Neural cell (in vitro differentiated cells): Measurements from ENCODE around the gene KIAA1549. TPM values are rescaled to one million over a fixed set of nuclear protein-coding genes. Genes with fewer than 3 reads are reported as not detected.
A peak's percentile ranks its signal among the peaks of the same experiment; 100 is the strongest.

Experiments used
- H2AFZ ChIP-seq: fragments of 200-600, 300-800 bp; sonication (generic), shearing (Covaris generic); 2 replicates; pipeline ENCODE4 v1.6.0; 2014; ENCODE audit warnings: low read depth, mild to moderate bottlenecking, antibody characterized with exemption, low read length, moderate library complexity
- H3F3A ChIP-seq: fragments of 200-600 bp; shearing (Covaris generic); 2 replicates; pipeline ENCODE4 v1.6.1; 2016; ENCODE audit warnings: mild to moderate bottlenecking, moderate library complexity, mixed read lengths, antibody characterized with exemption, low read length; ENCODE audit not compliant: insufficient read depth, poor library complexity, severe bottlenecking
- H3K27ac ChIP-seq: fragments of 200-600, 300-800 bp; sonication (generic), shearing (Covaris generic); 2 replicates; pipeline ENCODE4 v1.5.1; 2014; ENCODE audit warnings: mild to moderate bottlenecking, low read length, moderate library complexity
- H3K27me3 ChIP-seq: fragments of 300-800, 200-600 bp; sonication (generic), shearing (Covaris generic); 2 replicates; pipeline ENCODE4 v1.6.0; 2014; ENCODE audit warnings: mild to moderate bottlenecking, low read depth, low read length, moderate library complexity; ENCODE audit not compliant: insufficient read depth
- H3K36me3 ChIP-seq: fragments of 300-800, 200-600 bp; sonication (generic), shearing (Covaris generic); 2 replicates; pipeline ENCODE4 v1.5.1; 2014; ENCODE audit warnings: mild to moderate bottlenecking, antibody characterized with exemption, low read length, moderate library complexity; ENCODE audit not compliant: insufficient read depth
- H3K4me2 ChIP-seq: fragments of 300-800, 200-600 bp; sonication (generic), shearing (Covaris generic); 2 replicates; pipeline ENCODE4 v1.6.0; 2014; ENCODE audit warnings: mild to moderate bottlenecking, low read length
- H3K4me3 ChIP-seq: fragments of 300-800, 200-600 bp; sonication (generic), shearing (Covaris generic); 2 replicates; pipeline ENCODE4 v1.5.1; 2014; ENCODE audit warnings: mild to moderate bottlenecking, low read length, moderate library complexity
- H3K79me2 ChIP-seq: fragments of 200-600 bp; shearing (Covaris generic); replicated peaks from 2 replicates; pipeline ENCODE4 v1.6.0; 2014; ENCODE audit warnings: mild to moderate bottlenecking, low read length, moderate library complexity; ENCODE audit not compliant: insufficient read depth
- H3K9ac ChIP-seq: fragments of 300-800, 200-600 bp; sonication (generic), shearing (Covaris generic); 2 replicates; pipeline ENCODE4 v1.6.1; 2016; ENCODE audit warnings: mild to moderate bottlenecking, low read length, mixed read lengths
- H3K9me2 ChIP-seq: fragments of 200-600 bp; shearing (Covaris generic); 2 replicates; pipeline ENCODE4 v1.6.1; 2016; ENCODE audit warnings: mild to moderate bottlenecking, low read length, mixed read lengths; ENCODE audit not compliant: insufficient read depth
- H3K9me3 ChIP-seq: fragments of 200-600, 300-800 bp; sonication (generic), shearing (Covaris generic); 2 replicates; pipeline ENCODE4 v1.6.1; 2016; ENCODE audit warnings: mild to moderate bottlenecking, mixed run types, low read length, moderate library complexity, mixed read lengths
- H4K20me1 ChIP-seq: fragments of 200-600 bp; shearing (Covaris generic); 2 replicates; pipeline ENCODE4 v1.6.1; 2016; ENCODE audit warnings: mild to moderate bottlenecking, mixed run types; ENCODE audit not compliant: insufficient read depth
- EP300 ChIP-seq: fragments of 450-650 bp; conservative IDR thresholded peaks from 2 replicates; pipeline ENCODE4 v1.6.1; 2014; ENCODE audit warnings: antibody characterized with exemption, mild to moderate bottlenecking, moderate library complexity; ENCODE audit not compliant: poor library complexity, severe bottlenecking
- EZH2 ChIP-seq: fragments of 200-600, 300-800 bp; shearing (Covaris generic), sonication (generic); IDR thresholded peaks from 2 replicates; pipeline ENCODE4 v1.6.1; 2014; ENCODE audit warnings: antibody characterized with exemption, low read length, borderline replicate concordance, mild to moderate bottlenecking; ENCODE audit not compliant: insufficient read depth, poor library complexity, severe bottlenecking
- MXI1 ChIP-seq: fragments of 450-650 bp; conservative IDR thresholded peaks from 2 replicates; pipeline ENCODE4 v1.6.1; 2014; ENCODE audit warnings: antibody characterized with exemption, mild to moderate bottlenecking; ENCODE audit not compliant: poor library complexity, severe bottlenecking
- POLR2AphosphoS5 ChIP-seq: IDR thresholded peaks from 2 replicates; pipeline ENCODE4 v1.6.1; 2012
- RAD21 ChIP-seq: fragments of 450-650 bp; conservative IDR thresholded peaks from 2 replicates; pipeline ENCODE4 v1.6.1; 2014; ENCODE audit warnings: antibody characterized with exemption, mild to moderate bottlenecking, moderate library complexity
- SMC3 ChIP-seq: fragments of 450-650 bp; conservative IDR thresholded peaks from 2 replicates; pipeline ENCODE4 v1.6.1; 2014; ENCODE audit warnings: antibody characterized with exemption, mild to moderate bottlenecking, moderate library complexity; ENCODE audit not compliant: poor library complexity
- TAF1 ChIP-seq: IDR thresholded peaks from 2 replicates; pipeline ENCODE4 v1.6.1; 2012; ENCODE audit warnings: low read depth
- polyA plus RNA-seq: library from polyadenylated mRNA; depleted of rRNA; stranded (reverse); fragments of >200 nt; gene quantifications from 2 replicates; pipeline ENCODE4 v1.2.3, GENCODE V29; 2014
- TF ChIP-seq, protein P1 (sequence below): IDR thresholded peaks from 2 replicates; pipeline ENCODE4 v1.6.1; 2012; ENCODE audit warnings: borderline replicate concordance
- TF ChIP-seq, protein P2 (sequence below): fragments of 450-650 bp; IDR thresholded peaks from 2 replicates; pipeline ENCODE4 v1.5.1; 2014; ENCODE audit warnings: antibody characterized with exemption, mild to moderate bottlenecking, moderate library complexity; ENCODE audit not compliant: poor library complexity, severe bottlenecking

Gene KIAA1549
- polyA plus RNA-seq, 1 donor from 2014 or later = 14.1 TPM

DNA sequence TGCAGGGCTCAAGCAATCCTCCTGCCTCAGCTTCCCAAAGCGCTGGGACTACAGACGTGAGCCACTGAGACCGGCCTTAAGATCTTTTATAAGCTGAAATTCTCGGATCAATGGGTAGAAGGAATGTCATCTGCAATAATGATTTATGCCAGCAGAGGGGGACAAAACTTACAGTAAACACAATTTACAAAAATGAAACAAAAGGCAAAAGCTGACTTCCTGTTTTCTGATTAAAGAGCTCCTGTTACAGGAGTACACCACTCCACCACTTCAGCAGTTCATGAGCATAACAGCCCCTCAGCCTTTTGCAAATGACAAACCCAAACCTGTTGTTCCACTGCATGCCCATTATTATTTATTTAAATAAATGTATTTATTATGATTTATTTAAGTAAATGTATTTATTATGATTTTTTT, 94.7 kb downstream of the KIAA1549 start:
- Histone ChIP-seq H4K20me1 (no peaks in the 10 kb centered on the region), H3K27ac (no peak overlapping the region), H3K27me3 (no peaks in the 10 kb centered on the region), H2AFZ (no peak overlapping the region), H3F3A (no peaks in the 10 kb centered on the region), H3K9me3 (no peaks in the 10 kb centered on the region), H3K79me2 (no peaks in the 10 kb centered on the region), H3K36me3 (no peaks in the 10 kb centered on the region), H3K9ac (no peak overlapping the region), H3K4me3 (no peak overlapping the region), H3K4me2 (no peak overlapping the region), H3K9me2 (no peaks in the 10 kb centered on the region)
- TF ChIP-seq TAF1 (no peak), EP300 (no peak), EZH2 (no peak), POLR2AphosphoS5 (no peak), MXI1 (no peak), RAD21 (peak; percentile 56), SMC3 (peak; percentile 68)
- TF ChIP-seq, protein P1, sequence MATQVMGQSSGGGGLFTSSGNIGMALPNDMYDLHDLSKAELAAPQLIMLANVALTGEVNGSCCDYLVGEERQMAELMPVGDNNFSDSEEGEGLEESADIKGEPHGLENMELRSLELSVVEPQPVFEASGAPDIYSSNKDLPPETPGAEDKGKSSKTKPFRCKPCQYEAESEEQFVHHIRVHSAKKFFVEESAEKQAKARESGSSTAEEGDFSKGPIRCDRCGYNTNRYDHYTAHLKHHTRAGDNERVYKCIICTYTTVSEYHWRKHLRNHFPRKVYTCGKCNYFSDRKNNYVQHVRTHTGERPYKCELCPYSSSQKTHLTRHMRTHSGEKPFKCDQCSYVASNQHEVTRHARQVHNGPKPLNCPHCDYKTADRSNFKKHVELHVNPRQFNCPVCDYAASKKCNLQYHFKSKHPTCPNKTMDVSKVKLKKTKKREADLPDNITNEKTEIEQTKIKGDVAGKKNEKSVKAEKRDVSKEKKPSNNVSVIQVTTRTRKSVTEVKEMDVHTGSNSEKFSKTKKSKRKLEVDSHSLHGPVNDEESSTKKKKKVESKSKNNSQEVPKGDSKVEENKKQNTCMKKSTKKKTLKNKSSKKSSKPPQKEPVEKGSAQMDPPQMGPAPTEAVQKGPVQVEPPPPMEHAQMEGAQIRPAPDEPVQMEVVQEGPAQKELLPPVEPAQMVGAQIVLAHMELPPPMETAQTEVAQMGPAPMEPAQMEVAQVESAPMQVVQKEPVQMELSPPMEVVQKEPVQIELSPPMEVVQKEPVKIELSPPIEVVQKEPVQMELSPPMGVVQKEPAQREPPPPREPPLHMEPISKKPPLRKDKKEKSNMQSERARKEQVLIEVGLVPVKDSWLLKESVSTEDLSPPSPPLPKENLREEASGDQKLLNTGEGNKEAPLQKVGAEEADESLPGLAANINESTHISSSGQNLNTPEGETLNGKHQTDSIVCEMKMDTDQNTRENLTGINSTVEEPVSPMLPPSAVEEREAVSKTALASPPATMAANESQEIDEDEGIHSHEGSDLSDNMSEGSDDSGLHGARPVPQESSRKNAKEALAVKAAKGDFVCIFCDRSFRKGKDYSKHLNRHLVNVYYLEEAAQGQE = no peak
- TF ChIP-seq, protein P2, sequence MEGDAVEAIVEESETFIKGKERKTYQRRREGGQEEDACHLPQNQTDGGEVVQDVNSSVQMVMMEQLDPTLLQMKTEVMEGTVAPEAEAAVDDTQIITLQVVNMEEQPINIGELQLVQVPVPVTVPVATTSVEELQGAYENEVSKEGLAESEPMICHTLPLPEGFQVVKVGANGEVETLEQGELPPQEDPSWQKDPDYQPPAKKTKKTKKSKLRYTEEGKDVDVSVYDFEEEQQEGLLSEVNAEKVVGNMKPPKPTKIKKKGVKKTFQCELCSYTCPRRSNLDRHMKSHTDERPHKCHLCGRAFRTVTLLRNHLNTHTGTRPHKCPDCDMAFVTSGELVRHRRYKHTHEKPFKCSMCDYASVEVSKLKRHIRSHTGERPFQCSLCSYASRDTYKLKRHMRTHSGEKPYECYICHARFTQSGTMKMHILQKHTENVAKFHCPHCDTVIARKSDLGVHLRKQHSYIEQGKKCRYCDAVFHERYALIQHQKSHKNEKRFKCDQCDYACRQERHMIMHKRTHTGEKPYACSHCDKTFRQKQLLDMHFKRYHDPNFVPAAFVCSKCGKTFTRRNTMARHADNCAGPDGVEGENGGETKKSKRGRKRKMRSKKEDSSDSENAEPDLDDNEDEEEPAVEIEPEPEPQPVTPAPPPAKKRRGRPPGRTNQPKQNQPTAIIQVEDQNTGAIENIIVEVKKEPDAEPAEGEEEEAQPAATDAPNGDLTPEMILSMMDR = peak; percentile 67

DNA sequence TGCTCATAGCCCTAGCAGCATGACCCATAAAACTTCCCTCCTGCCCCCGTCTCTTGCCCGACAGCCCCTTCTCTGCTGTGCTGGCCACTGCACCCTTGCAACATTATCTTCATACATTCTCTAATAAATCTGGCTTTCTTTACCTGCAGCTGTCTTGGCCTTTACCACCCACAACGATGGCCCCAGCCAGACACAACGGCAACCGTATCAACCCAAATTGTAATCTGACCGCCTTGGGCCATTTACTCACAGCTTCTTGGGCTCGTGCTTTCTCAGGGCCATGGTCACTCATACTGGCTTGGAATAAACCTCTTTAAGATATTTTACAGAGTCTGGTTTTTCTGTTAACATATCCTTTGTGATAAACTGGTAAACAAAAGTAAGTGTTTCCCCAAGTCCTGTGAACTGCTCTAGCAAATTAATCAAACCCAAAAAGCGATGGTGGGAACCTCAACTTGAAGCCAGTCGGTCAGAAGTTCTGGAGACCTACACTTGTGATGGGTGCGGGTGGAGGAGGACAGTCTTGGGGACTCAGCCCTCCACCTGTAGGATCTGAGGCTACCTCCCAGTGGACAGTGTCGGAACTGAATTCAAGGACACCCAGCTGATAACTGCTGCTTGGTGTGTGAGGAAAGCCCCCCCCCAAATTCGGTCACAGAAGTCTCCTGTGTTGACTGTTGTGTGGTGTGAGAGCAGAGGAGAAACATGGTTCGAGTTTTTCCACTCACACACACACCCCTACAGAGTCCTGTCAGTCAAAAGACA, 95.6 kb downstream of the KIAA1549 start:
- no peaks in the 10 kb centered on the region for H4K20me1 ChIP-seq
- peaks cover 4% of the 10 kb centered on the region for H3K36me3 ChIP-seq
- H2AFZ ChIP-seq = no peak overlapping the region
- no peak overlapping the region for H3K9ac ChIP-seq
- no peak overlapping the region for H3K4me2 ChIP-seq
- TF ChIP-seq, protein P2 = no peak
- TF ChIP-seq MXI1 = no peak
- H3F3A ChIP-seq = no peaks in the 10 kb centered on the region
- H3K4me3 ChIP-seq = no peak overlapping the region
- H3K27me3 ChIP-seq = no peaks in the 10 kb centered on the region
- H3K79me2 ChIP-seq = no peaks in the 10 kb centered on the region
- no peaks in the 10 kb centered on the region for H3K9me2 ChIP-seq
- no peaks in the 10 kb centered on the region for H3K9me3 ChIP-seq
- no peak overlapping the region for H3K27ac ChIP-seq
